MCF 10A (cell line): ENCODE data around the gene ATP6V0B. TPM values are rescaled to one million over a fixed set of nuclear protein-coding genes. Genes with fewer than 3 reads are reported as not detected.

Experiments used
- BruUV-seq: library from RNA; stranded (reverse); fragments of 400-500 nt; replicated peaks from 2 replicates; lab custom pipeline; 2021; lab: Mats Ljungman, UMichigan
- CTCF ChIA-PET: fragments of 300-600 bp; sonication (Branson Sonifier 250); formaldehyde crosslinking; extraction: SDS; loops from one replicate; lab custom pipeline; 2021; ENCODE audit warnings: antibody characterized with exemption, inconsistent platforms; lab: Yijun Ruan, JAX
- POLR2A ChIA-PET: fragments of 300-600, 350-650 bp; sonication (Branson Sonifier 250); formaldehyde crosslinking; extraction: SDS; loops from one replicate; lab custom pipeline; 2020; ENCODE audit warnings: antibody characterized with exemption, inconsistent platforms; lab: Yijun Ruan, JAX
- DNase-seq: peaks from one replicate; pipeline ENCODE4 v3.0.0-alpha.2; 2018; ENCODE audit not compliant: unreplicated experiment
- H3K27ac Mint-ChIP-seq: one replicate; pipeline ENCODE4 v1.8.0; 2022; ENCODE audit warnings: mild to moderate bottlenecking, low read depth, mixed read lengths; ENCODE audit not compliant: unreplicated experiment
- H3K27me3 Mint-ChIP-seq: one replicate; pipeline ENCODE4 v1.8.0; 2022; ENCODE audit warnings: mixed read lengths; ENCODE audit not compliant: insufficient read depth, unreplicated experiment
- H3K36me3 Mint-ChIP-seq: one replicate; pipeline ENCODE4 v1.8.0; 2022; ENCODE audit warnings: mild to moderate bottlenecking, moderate library complexity, mixed read lengths; ENCODE audit not compliant: insufficient read depth, unreplicated experiment
- H3K4me1 Mint-ChIP-seq: one replicate; pipeline ENCODE4 v1.8.0; 2022; ENCODE audit warnings: mixed read lengths; ENCODE audit not compliant: insufficient read depth, unreplicated experiment
- H3K4me3 Mint-ChIP-seq: one replicate; pipeline ENCODE4 v1.8.0; 2022; ENCODE audit warnings: mild to moderate bottlenecking, moderate library complexity, mixed read lengths; ENCODE audit not compliant: unreplicated experiment
- H3K9me3 Mint-ChIP-seq: one replicate; pipeline ENCODE4 v1.8.0; 2022; ENCODE audit warnings: mixed read lengths; ENCODE audit not compliant: unreplicated experiment
- intact Hi-C: fragments of 100-400 bp; cut with micrococcal nuclease; formaldehyde crosslinking; loops from 2 replicates; pipeline ENCODE4 v1.14.1; 2022
- total RNA-seq: library from RNA; stranded (reverse); gene quantifications from 2 replicates; pipeline ENCODE4 v1.2.3, GENCODE V29; 2022
- TF ChIP-seq, protein P1 (sequence below): fragments of 200-600 bp; IDR thresholded peaks from one replicate; pipeline ENCODE4 v1.8.0; 2022; ENCODE audit warnings: antibody characterized with exemption, mild to moderate bottlenecking; ENCODE audit not compliant: unreplicated experiment

The ATP6V0B gene
- total RNA-seq, 1 experiment from 2014 or later = 120 TPM

DNA sequence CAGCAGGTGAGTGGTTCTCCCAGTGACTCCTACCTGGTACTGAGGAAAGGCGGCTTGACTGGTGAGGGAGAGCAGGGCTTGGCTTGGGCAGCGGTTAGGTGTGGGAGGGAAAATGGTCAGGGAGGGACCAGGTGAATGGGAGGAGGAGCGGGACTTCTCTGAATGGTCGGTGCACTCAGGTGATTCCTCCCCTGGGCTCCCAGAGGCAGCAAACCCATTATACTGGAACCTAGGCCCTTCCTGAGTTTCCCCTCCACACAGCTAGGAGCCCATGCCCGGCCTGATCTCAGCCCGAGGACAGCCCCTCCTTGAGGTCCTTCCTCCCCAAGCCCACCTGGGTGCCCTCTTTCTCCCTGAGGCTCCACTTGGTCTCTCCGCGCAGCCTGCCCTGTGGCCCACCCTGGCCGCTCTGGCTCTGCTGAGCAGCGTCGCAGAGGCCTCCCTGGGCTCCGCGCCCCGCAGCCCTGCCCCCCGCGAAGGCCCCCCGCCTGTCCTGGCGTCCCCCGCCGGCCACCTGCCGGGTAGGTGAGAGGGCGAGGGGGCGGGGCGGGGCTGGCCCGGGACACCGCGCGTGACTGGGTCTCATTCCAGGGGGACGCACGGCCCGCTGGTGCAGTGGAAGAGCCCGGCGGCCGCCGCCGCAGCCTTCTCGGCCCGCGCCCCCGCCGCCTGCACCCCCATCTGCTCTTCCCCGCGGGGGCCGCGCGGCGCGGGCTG lies 38.9 kb upstream of the ATP6V0B start:
- Mint-ChIP-seq H3K4me1 (peaks cover 29% of the 10 kb centered on the region), H3K9me3 (no peaks in the 10 kb centered on the region), H3K27me3 (no peaks in the 10 kb centered on the region), H3K27ac (peak overlapping the region; percentile 39), H3K36me3 (no peaks in the 10 kb centered on the region), H3K4me3 (no peak overlapping the region)
- CTCF ChIA-PET = interaction anchor here (0.6 to 13.0 kb wide), 37 partner anchors 8 to 408 kb away, joined by 3 to 369 read pairs (median 5); no protein-coding TSS in a partner anchor
- intact Hi-C loops = loop anchor here (2.0 to 10.0 kb wide), 3 partner anchors 81 to 701 kb away; partner anchors contain the start of gene ST3GAL3
- no TSS peak for BruUV-seq
- POLR2A ChIA-PET = interaction anchor here (0.6 to 3.8 kb wide), 9 partner anchors 7 to 172 kb away, joined by 3 to 34 read pairs (median 5); partner anchors contain the start of gene ATP6V0B
- no peak for DNase-seq
- TF ChIP-seq, protein P1, sequence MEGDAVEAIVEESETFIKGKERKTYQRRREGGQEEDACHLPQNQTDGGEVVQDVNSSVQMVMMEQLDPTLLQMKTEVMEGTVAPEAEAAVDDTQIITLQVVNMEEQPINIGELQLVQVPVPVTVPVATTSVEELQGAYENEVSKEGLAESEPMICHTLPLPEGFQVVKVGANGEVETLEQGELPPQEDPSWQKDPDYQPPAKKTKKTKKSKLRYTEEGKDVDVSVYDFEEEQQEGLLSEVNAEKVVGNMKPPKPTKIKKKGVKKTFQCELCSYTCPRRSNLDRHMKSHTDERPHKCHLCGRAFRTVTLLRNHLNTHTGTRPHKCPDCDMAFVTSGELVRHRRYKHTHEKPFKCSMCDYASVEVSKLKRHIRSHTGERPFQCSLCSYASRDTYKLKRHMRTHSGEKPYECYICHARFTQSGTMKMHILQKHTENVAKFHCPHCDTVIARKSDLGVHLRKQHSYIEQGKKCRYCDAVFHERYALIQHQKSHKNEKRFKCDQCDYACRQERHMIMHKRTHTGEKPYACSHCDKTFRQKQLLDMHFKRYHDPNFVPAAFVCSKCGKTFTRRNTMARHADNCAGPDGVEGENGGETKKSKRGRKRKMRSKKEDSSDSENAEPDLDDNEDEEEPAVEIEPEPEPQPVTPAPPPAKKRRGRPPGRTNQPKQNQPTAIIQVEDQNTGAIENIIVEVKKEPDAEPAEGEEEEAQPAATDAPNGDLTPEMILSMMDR = no peak

DNA sequence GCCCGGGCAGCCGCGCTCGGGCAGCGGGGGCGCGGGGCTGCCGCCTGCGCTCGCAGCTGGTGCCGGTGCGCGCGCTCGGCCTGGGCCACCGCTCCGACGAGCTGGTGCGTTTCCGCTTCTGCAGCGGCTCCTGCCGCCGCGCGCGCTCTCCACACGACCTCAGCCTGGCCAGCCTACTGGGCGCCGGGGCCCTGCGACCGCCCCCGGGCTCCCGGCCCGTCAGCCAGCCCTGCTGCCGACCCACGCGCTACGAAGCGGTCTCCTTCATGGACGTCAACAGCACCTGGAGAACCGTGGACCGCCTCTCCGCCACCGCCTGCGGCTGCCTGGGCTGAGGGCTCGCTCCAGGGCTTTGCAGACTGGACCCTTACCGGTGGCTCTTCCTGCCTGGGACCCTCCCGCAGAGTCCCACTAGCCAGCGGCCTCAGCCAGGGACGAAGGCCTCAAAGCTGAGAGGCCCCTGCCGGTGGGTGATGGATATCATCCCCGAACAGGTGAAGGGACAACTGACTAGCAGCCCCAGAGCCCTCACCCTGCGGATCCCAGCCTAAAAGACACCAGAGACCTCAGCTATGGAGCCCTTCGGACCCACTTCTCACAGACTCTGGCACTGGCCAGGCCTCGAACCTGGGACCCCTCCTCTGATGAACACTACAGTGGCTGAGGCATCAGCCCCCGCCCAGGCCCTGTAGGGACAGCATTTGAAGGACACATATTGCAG lies 38.2 kb upstream of the ATP6V0B start:
- H3K27ac Mint-ChIP-seq = no peak overlapping the region
- intact Hi-C loops = loop anchor here (10.0 kb wide), 2 partner anchors 82 to 702 kb away; no protein-coding TSS in a partner anchor
- H3K4me3 Mint-ChIP-seq = no peak overlapping the region
- no peaks in the 10 kb centered on the region for H3K9me3 Mint-ChIP-seq
- CTCF ChIA-PET = interaction anchor here (0.7 to 13.0 kb wide), 6 partner anchors 11 to 173 kb away, joined by 3 to 369 read pairs (median 6); partner anchors contain the start of gene IPO13
- TF ChIP-seq, protein P1 = no peak
- no peak for DNase-seq
- POLR2A ChIA-PET = interaction anchor here (0.6 to 3.8 kb wide), 6 partner anchors 9 to 266 kb away, joined by 3 to 17 read pairs (median 6); partner anchors contain the start of genes ATP6V0B and IPO13
- no peaks in the 10 kb centered on the region for H3K27me3 Mint-ChIP-seq
- H3K4me1 Mint-ChIP-seq = peaks cover 24% of the 10 kb centered on the region
- no TSS peak for BruUV-seq
- no peaks in the 10 kb centered on the region for H3K36me3 Mint-ChIP-seq

DNA sequence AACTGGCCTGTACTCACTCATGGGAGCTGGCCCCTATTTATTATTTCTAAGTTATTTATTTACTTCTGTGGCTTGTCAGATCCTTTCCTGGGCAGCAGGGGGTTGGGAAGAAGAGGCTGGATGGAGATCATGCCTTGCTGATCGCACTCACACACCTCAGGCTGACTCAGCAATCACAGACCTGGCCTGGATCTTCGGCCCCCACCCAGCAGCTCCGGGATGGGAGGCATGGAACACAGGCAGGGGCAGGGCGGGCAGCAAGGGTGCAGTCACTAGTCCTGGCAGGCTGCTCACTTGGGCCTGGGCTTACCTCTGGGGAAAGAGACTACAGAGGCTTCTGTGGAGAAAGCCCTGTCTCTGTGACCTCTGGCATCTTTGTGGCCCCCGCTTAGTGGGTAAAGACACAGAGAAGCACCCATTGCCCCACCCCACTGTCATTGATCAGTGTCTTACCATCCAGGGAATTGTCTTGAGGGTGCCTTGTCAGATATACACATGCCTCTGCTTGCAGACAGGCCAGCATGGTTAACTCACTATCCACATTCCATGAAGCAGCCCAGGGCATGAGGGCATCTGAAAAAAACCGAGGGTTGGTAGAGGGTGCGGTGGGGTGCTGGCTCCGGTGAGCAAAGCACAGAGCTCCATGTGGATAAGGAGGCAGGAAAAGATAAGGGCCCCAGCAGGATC lies 37.4 kb upstream of the ATP6V0B start:
- TF ChIP-seq, protein P1 = no peak
- no peak overlapping the region for H3K4me3 Mint-ChIP-seq
- no peaks in the 10 kb centered on the region for H3K9me3 Mint-ChIP-seq
- H3K27ac Mint-ChIP-seq = no peak overlapping the region
- no peak for DNase-seq
- BruUV-seq = no TSS peak
- H3K36me3 Mint-ChIP-seq = no peaks in the 10 kb centered on the region
- no peaks in the 10 kb centered on the region for H3K27me3 Mint-ChIP-seq
- intact Hi-C loops = loop anchor here (10.0 kb wide), 2 partner anchors 83 to 703 kb away; no protein-coding TSS in a partner anchor
- CTCF ChIA-PET = interaction anchor here (0.7 to 1.2 kb wide), 5 partner anchors 8 to 174 kb away, joined by 3 to 7 read pairs (median 4); partner anchors contain the start of gene IPO13
- POLR2A ChIA-PET = interaction anchor here (0.5 to 3.8 kb wide), 7 partner anchors 9 to 265 kb away, joined by 3 to 17 read pairs (median 5); partner anchors contain the start of gene IPO13
- H3K4me1 Mint-ChIP-seq = peaks cover 22% of the 10 kb centered on the region
